Uterus (tissue), 2 donors: ENCODE data around the gene GPRC5C.

ENCODE experiments used
- POLR2A ChIP-seq, 2 donors: fragments of 450-650 bp; IDR thresholded peaks; one replicate each; pipeline ENCODE4 v1.6.1; 2016; ENCODE audit warnings: antibody characterized with exemption in 2 of 2, mild to moderate bottlenecking in 1 of 2, moderate library complexity in 1 of 2
- TF ChIP-seq, protein P1 (sequence below), 4 experiments: fragments of 200-600 bp in 2 of 4; fragments of 450-650 bp in 2 of 4; sonication (generic) in 2 of 4; IDR thresholded peaks; one replicate each; pipeline ENCODE4 v1.5.1; 2016 to 2019; ENCODE audit warnings: antibody characterized with exemption in 4 of 4, mild to moderate bottlenecking in 2 of 4, moderate library complexity in 1 of 4

DNA sequence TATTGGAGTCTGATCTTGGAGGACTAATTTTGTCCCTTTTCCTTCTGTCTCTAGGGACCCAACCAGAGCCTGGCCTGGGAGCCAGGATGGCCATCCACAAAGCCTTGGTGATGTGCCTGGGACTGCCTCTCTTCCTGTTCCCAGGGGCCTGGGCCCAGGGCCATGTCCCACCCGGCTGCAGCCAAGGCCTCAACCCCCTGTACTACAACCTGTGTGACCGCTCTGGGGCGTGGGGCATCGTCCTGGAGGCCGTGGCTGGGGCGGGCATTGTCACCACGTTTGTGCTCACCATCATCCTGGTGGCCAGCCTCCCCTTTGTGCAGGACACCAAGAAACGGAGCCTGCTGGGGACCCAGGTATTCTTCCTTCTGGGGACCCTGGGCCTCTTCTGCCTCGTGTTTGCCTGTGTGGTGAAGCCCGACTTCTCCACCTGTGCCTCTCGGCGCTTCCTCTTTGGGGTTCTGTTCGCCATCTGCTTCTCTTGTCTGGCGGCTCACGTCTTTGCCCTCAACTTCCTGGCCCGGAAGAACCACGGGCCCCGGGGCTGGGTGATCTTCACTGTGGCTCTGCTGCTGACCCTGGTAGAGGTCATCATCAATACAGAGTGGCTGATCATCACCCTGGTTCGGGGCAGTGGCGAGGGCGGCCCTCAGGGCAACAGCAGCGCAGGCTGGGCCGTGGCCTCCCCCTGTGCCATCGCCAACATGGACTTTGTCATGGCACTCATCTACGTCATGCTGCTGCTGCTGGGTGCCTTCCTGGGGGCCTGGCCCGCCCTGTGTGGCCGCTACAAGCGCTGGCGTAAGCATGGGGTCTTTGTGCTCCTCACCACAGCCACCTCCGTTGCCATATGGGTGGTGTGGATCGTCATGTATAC is 8.0 kb downstream of the GPRC5C start:
- TF ChIP-seq, protein P1, sequence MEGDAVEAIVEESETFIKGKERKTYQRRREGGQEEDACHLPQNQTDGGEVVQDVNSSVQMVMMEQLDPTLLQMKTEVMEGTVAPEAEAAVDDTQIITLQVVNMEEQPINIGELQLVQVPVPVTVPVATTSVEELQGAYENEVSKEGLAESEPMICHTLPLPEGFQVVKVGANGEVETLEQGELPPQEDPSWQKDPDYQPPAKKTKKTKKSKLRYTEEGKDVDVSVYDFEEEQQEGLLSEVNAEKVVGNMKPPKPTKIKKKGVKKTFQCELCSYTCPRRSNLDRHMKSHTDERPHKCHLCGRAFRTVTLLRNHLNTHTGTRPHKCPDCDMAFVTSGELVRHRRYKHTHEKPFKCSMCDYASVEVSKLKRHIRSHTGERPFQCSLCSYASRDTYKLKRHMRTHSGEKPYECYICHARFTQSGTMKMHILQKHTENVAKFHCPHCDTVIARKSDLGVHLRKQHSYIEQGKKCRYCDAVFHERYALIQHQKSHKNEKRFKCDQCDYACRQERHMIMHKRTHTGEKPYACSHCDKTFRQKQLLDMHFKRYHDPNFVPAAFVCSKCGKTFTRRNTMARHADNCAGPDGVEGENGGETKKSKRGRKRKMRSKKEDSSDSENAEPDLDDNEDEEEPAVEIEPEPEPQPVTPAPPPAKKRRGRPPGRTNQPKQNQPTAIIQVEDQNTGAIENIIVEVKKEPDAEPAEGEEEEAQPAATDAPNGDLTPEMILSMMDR (IDR thresholded peaks at IDR 0.05): no peak
- TF ChIP-seq POLR2A (IDR thresholded peaks at IDR 0.05): no peak
